Activated CD4-positive, alpha-beta T cell treated with anti-CD3 and anti-CD28 coated beads for 36 hours (primary cell): Measurements from ENCODE around the gene KIAA0232. TPM values are rescaled to one million over a fixed set of nuclear protein-coding genes. Genes with fewer than 3 reads are reported as not detected.

Experiments used
- ATAC-seq: fragments of 200-7000 bp; cut with Tn5 transposase; one replicate; pipeline ENCODE4 v1.10.0; 2021; ENCODE audit warnings: mild to moderate bottlenecking, moderate library complexity
- CTCF ChIA-PET: fragments of 350-600 bp; sonication (Branson Sonifier 250); formaldehyde crosslinking; loops from one replicate; lab custom pipeline; 2021; ENCODE audit warnings: antibody characterized with exemption; lab: Charles Lee
- POLR2A ChIA-PET: fragments of 350-600 bp; sonication (Branson Sonifier 250); formaldehyde crosslinking; loops from one replicate; lab custom pipeline; 2021; ENCODE audit warnings: antibody characterized with exemption, inconsistent platforms; lab: Charles Lee
- DNase-seq: peaks from one replicate; pipeline ENCODE4 v3.0.0-alpha.2; 2020
- H3K27ac Mint-ChIP-seq: one replicate; pipeline ENCODE4 v1.8.0; 2021; ENCODE audit warnings: mixed read lengths
- H3K27me3 Mint-ChIP-seq: one replicate; pipeline ENCODE4 v1.8.0; 2021; ENCODE audit warnings: mixed read lengths
- H3K36me3 Mint-ChIP-seq: one replicate; pipeline ENCODE4 v1.8.0; 2021; ENCODE audit warnings: low read depth, mixed read lengths
- H3K4me1 Mint-ChIP-seq: one replicate; pipeline ENCODE4 v1.8.0; 2021; ENCODE audit warnings: mixed read lengths
- H3K4me3 Mint-ChIP-seq: one replicate; pipeline ENCODE4 v1.8.0; 2021; ENCODE audit warnings: mild to moderate bottlenecking, moderate library complexity, mixed read lengths
- H3K9me3 Mint-ChIP-seq: one replicate; pipeline ENCODE4 v1.8.0; 2021; ENCODE audit warnings: low read depth, mixed read lengths
- intact Hi-C, 2 experiments: fragments of 100-400 bp; cut with DNase I in 1 of 2; cut with micrococcal nuclease in 1 of 2; formaldehyde crosslinking; loops; one replicate each; pipeline versions ENCODE4 v1.14.2 to v1.15.1; 2022 to 2024; cut with DNase I, micrococcal nuclease
- total RNA-seq, 2 experiments: library from RNA; stranded (reverse); gene quantifications; one replicate each; pipeline ENCODE4 v1.2.3, GENCODE V29; 2021

The KIAA0232 gene
- total RNA-seq, 2 experiments from 2014 or later = 9.4 to 13.1 TPM

- H3K27me3 Mint-ChIP-seq = no peaks in the 10 kb centered on the region
- DNase-seq (no peak), ATAC-seq (no peak)
- ChIA-PET CTCF (interaction anchor here (1.0 kb wide), 1 partner anchor 44 kb away, joined by 4 read pairs; no protein-coding TSS in a partner anchor), POLR2A (no interaction called here)
- H3K4me1 Mint-ChIP-seq = no peaks in the 10 kb centered on the region
- H3K36me3 Mint-ChIP-seq = no peaks in the 10 kb centered on the region
- H3K9me3 Mint-ChIP-seq = no peaks in the 10 kb centered on the region
- H3K4me3 Mint-ChIP-seq = no peak overlapping the region
- intact Hi-C loops = no loop called here
- no peak overlapping the region for H3K27ac Mint-ChIP-seq
These were observed 21.7 kb upstream of the KIAA0232 start for GRCh38 chr4:6760865-6761264.

- no peak for ATAC-seq
- H3K36me3 Mint-ChIP-seq = no peaks in the 10 kb centered on the region
- no peaks in the 10 kb centered on the region for H3K27me3 Mint-ChIP-seq
- intact Hi-C loops = no loop called here
- no peaks in the 10 kb centered on the region for H3K9me3 Mint-ChIP-seq
- no peaks in the 10 kb centered on the region for H3K4me1 Mint-ChIP-seq
- no peak overlapping the region for H3K4me3 Mint-ChIP-seq
- CTCF ChIA-PET = interaction anchor here (0.7 to 1.0 kb wide), 2 partner anchors 309 to 1059 kb away, joined by 3 to 4 read pairs; no protein-coding TSS in a partner anchor
- H3K27ac Mint-ChIP-seq = no peak overlapping the region
- POLR2A ChIA-PET = no interaction called here
- no peak for DNase-seq
These were observed 20.6 kb upstream of the KIAA0232 start for GRCh38 chr4:6761649-6762615.

- H3K9me3 Mint-ChIP-seq = no peaks in the 10 kb centered on the region
- H3K27ac Mint-ChIP-seq = no peak overlapping the region
- H3K4me1 Mint-ChIP-seq = peaks cover under 1% of the 10 kb centered on the region
- CTCF ChIA-PET = no interaction called here
- ATAC-seq (no peak), DNase-seq (no peak)
- no peak overlapping the region for H3K4me3 Mint-ChIP-seq
- intact Hi-C loops = no loop called here
- H3K36me3 Mint-ChIP-seq = no peaks in the 10 kb centered on the region
- POLR2A ChIA-PET = no interaction called here
- no peaks in the 10 kb centered on the region for H3K27me3 Mint-ChIP-seq
These were observed 19.1 kb upstream of the KIAA0232 start for GRCh38 chr4:6763330-6763851.

GRCh38 chr4:6764976-6765620 lies 17.4 kb upstream of the KIAA0232 start:
- Mint-ChIP-seq H3K27me3 (no peaks in the 10 kb centered on the region), H3K27ac (no peak overlapping the region), H3K36me3 (no peaks in the 10 kb centered on the region), H3K9me3 (no peaks in the 10 kb centered on the region), H3K4me1 (peaks cover 13% of the 10 kb centered on the region), H3K4me3 (no peak overlapping the region)
- ChIA-PET POLR2A (no interaction called here), CTCF (interaction anchor here (1.1 kb wide), 1 partner anchor 19 kb away, joined by 4 read pairs; no protein-coding TSS in a partner anchor)
- intact Hi-C loops = no loop called here
- ATAC-seq (no peak), DNase-seq (no peak)

- Mint-ChIP-seq H3K36me3 (no peaks in the 10 kb centered on the region), H3K9me3 (no peaks in the 10 kb centered on the region), H3K27me3 (no peaks in the 10 kb centered on the region), H3K4me1 (peaks cover 13% of the 10 kb centered on the region), H3K27ac (no peak overlapping the region), H3K4me3 (no peak overlapping the region)
- intact Hi-C loops = no loop called here
- ChIA-PET CTCF (interaction anchor here (1.1 kb wide), 1 partner anchor 18 kb away, joined by 4 read pairs; no protein-coding TSS in a partner anchor), POLR2A (no interaction called here)
- no peak for DNase-seq
- no peak for ATAC-seq
These were observed 16.8 kb upstream of the KIAA0232 start for GRCh38 chr4:6765703-6766102.

- no peak for DNase-seq
- no peak for ATAC-seq
- no peaks in the 10 kb centered on the region for H3K9me3 Mint-ChIP-seq
- H3K36me3 Mint-ChIP-seq = no peaks in the 10 kb centered on the region
- CTCF ChIA-PET = no interaction called here
- H3K27ac Mint-ChIP-seq = no peak overlapping the region
- H3K4me1 Mint-ChIP-seq = peaks cover 13% of the 10 kb centered on the region
- no peak overlapping the region for H3K4me3 Mint-ChIP-seq
- POLR2A ChIA-PET = no interaction called here
- H3K27me3 Mint-ChIP-seq = no peaks in the 10 kb centered on the region
- intact Hi-C loops = no loop called here
These were observed 15.2 kb upstream of the KIAA0232 start for GRCh38 chr4:6767386-6767747.

GRCh38 chr4:6767748-6768538 lies 14.6 kb upstream of the KIAA0232 start:
- Mint-ChIP-seq H3K9me3 (no peaks in the 10 kb centered on the region), H3K27ac (no peak overlapping the region), H3K27me3 (no peaks in the 10 kb centered on the region), H3K4me1 (peaks cover 13% of the 10 kb centered on the region), H3K4me3 (no peak overlapping the region), H3K36me3 (no peaks in the 10 kb centered on the region)
- CTCF ChIA-PET = interaction anchor here (0.6 kb wide), 1 partner anchor 14 kb away, joined by 3 read pairs; no protein-coding TSS in a partner anchor
- ATAC-seq (no peak), DNase-seq (no peak)
- POLR2A ChIA-PET = interaction anchor here (0.5 to 0.6 kb wide), 2 partner anchors 139 to 140 kb away, joined by 3 to 4 read pairs; no protein-coding TSS in a partner anchor
- intact Hi-C loops = no loop called here

GRCh38 chr4:6768539-6768905 lies 14.0 kb upstream of the KIAA0232 start:
- ATAC-seq (no peak), DNase-seq (no peak)
- POLR2A ChIA-PET = interaction anchor here (0.6 kb wide), 1 partner anchor 139 kb away, joined by 3 read pairs; no protein-coding TSS in a partner anchor
- CTCF ChIA-PET = interaction anchor here (0.6 to 1.3 kb wide), 2 partner anchors 10 to 13 kb away, joined by 3 read pairs; no protein-coding TSS in a partner anchor
- no peaks in the 10 kb centered on the region for H3K36me3 Mint-ChIP-seq
- no peaks in the 10 kb centered on the region for H3K27me3 Mint-ChIP-seq
- intact Hi-C loops = no loop called here
- no peaks in the 10 kb centered on the region for H3K9me3 Mint-ChIP-seq
- H3K4me1 Mint-ChIP-seq = peaks cover 13% of the 10 kb centered on the region
- no peak overlapping the region for H3K27ac Mint-ChIP-seq
- no peak overlapping the region for H3K4me3 Mint-ChIP-seq

GRCh38 chr4:6769233-6769988 lies 13.1 kb upstream of the KIAA0232 start:
- no peak overlapping the region for H3K27ac Mint-ChIP-seq
- ChIA-PET CTCF (interaction anchor here (0.8 to 1.3 kb wide), 3 partner anchors 9 to 104 kb away, joined by 3 to 4 read pairs (median 3); no protein-coding TSS in a partner anchor), POLR2A (interaction anchor here (0.6 kb wide), 1 partner anchor 298 kb away, joined by 3 read pairs; no protein-coding TSS in a partner anchor)
- ATAC-seq (peak; percentile 79), DNase-seq (peak; percentile 51)
- peaks cover 13% of the 10 kb centered on the region for H3K4me1 Mint-ChIP-seq
- intact Hi-C loops = no loop called here
- no peaks in the 10 kb centered on the region for H3K27me3 Mint-ChIP-seq
- H3K36me3 Mint-ChIP-seq = no peaks in the 10 kb centered on the region
- H3K9me3 Mint-ChIP-seq = no peaks in the 10 kb centered on the region
- H3K4me3 Mint-ChIP-seq = no peak overlapping the region

- no peak overlapping the region for H3K27ac Mint-ChIP-seq
- no peak for DNase-seq
- H3K36me3 Mint-ChIP-seq = no peaks in the 10 kb centered on the region
- intact Hi-C loops = no loop called here
- peaks cover 13% of the 10 kb centered on the region for H3K4me1 Mint-ChIP-seq
- ChIA-PET CTCF (interaction anchor here (0.8 to 1.3 kb wide), 2 partner anchors 11 to 104 kb away, joined by 3 to 4 read pairs; no protein-coding TSS in a partner anchor), POLR2A (interaction anchor here (0.6 kb wide), 1 partner anchor 297 kb away, joined by 3 read pairs; no protein-coding TSS in a partner anchor)
- no peaks in the 10 kb centered on the region for H3K9me3 Mint-ChIP-seq
- no peak for ATAC-seq
- H3K27me3 Mint-ChIP-seq = no peaks in the 10 kb centered on the region
- no peak overlapping the region for H3K4me3 Mint-ChIP-seq
These were observed 12.5 kb upstream of the KIAA0232 start for GRCh38 chr4:6769989-6770420.
